Right lobe of liver (tissue), 6 donors: ENCODE results near the gene MYLK4. TPM values are rescaled to one million over a fixed set of nuclear protein-coding genes. Genes with fewer than 3 reads are reported as not detected.
A peak's percentile ranks its signal among the peaks of the same experiment; 100 is the strongest.

Experiments used
- ATAC-seq, 4 donors: fragments of 200-7000 bp; cut with Tn5 transposase; one replicate each; pipeline ENCODE4 v1.9.1; 2020; ENCODE audit warnings: mild to moderate bottlenecking in 4 of 4, moderate library complexity in 4 of 4
- DNase-seq, 3 donors: peaks; one replicate each; pipeline ENCODE4 v3.0.0-alpha.2; 2020
- H3K27ac ChIP-seq, 3 donors: fragments of 200-600 bp; one replicate each; pipeline ENCODE4 v1.8.0; 2022
- H3K27me3 ChIP-seq, 2 donors: fragments of 200-600 bp; one replicate each; pipeline ENCODE4 v1.8.0; 2022
- H3K36me3 ChIP-seq, 4 donors: fragments of 200-600 bp; sonication (generic) in 1 of 4; one replicate each; pipeline versions ENCODE4 v1.5.1 to v1.8.0; 2017 to 2022; ENCODE audit warnings: control low read depth in 1 of 4
- H3K4me1 ChIP-seq, 4 donors: fragments of 200-600 bp; sonication (generic) in 1 of 4; one replicate each; pipeline versions ENCODE4 v1.5.1 to v1.8.0; 2017 to 2022; ENCODE audit warnings: control low read depth in 1 of 4
- H3K4me3 ChIP-seq, 3 donors: fragments of 200-600 bp; one replicate each; pipeline ENCODE4 v1.8.0; 2022
- H3K9me3 ChIP-seq, 4 donors: fragments of 200-600 bp; sonication (generic) in 1 of 4; one replicate each; pipeline versions ENCODE4 v1.5.1 to v1.8.0; 2017 to 2022; ENCODE audit warnings: control low read depth in 1 of 4
- CTCF ChIP-seq, 4 donors: fragments of 200-600 bp in 3 of 4; fragments of 450-650 bp in 1 of 4; IDR thresholded peaks; one replicate each; pipeline versions ENCODE4 v1.5.1 to v1.8.0; 2016 to 2022; ENCODE audit warnings: antibody characterized with exemption in 4 of 4, mild to moderate bottlenecking in 2 of 4
- POLR2A ChIP-seq: fragments of 450-650 bp; IDR thresholded peaks from one replicate; pipeline ENCODE4 v1.6.1; 2017; ENCODE audit warnings: antibody characterized with exemption, mild to moderate bottlenecking
- WGBS: methylation state at CpG from one replicate; pipeline ENCODE4 v1.1.6; 2018; ENCODE audit warnings: low coverage, low lambda C conversion rate; ENCODE audit not compliant: insufficient coverage; ENCODE audit errors: missing lambda C conversion rate; 5-methylcytosine and 5-hydroxymethylcytosine counted together
- intact Hi-C, 2 donors: fragments of 100-400 bp; cut with DNase I; formaldehyde crosslinking; loops; one replicate each; pipeline versions ENCODE4 v1.11.2 to v1.14.1; 2022
- total RNA-seq, 6 experiments: library from RNA; depleted of rRNA in 2 of 6; stranded (reverse); fragments of >200 nt in 2 of 6; fragmentation: NEBNext Ultra II Directional in 3 of 6; extraction: Animal tissue kit (Norgen Biotek cat#: 25700) in 3 of 6; gene quantifications; one replicate each; pipeline versions ENCODE4 v1.1.0 to v1.2.4, GENCODE V29; 2016 to 2023
- donor health status: DM: no; HTN: yes; CAD: no.
- donor health status: DM: no; HTN: no; CAD: no.
- donor health status: DM: no; HTN: no; CAD: no.
- donor health status: DM: no; HTN: yes; CAD: no.
- donor health status: DM: no; HTN: yes; CAD: no.

The MYLK4 gene
- total RNA-seq, 6 experiments from 2014 or later = 0.22 to 0.46 (median 0.27) TPM; not detected in 1

GRCh38 chr6:2743280-2744208 lies 7.2 kb downstream of the MYLK4 start:
- intact Hi-C loops = no loop called here
- Histone ChIP-seq H3K4me3 (peak overlapping the region in 2 of 3 donors; percentile 7 to 12), H3K27me3 (no peaks in the 10 kb centered on the region), H3K4me1 (peaks cover 0 to 14% (median 2%) of the 10 kb centered on the region in 4 donors), H3K27ac (no peak overlapping the region), H3K36me3 (no peaks in the 10 kb centered on the region), H3K9me3 (no peaks in the 10 kb centered on the region)
- no peak for TF ChIP-seq CTCF (IDR thresholded peaks at IDR 0.05)
- no peak for TF ChIP-seq POLR2A
- DNase-seq = peak in 1 of 3 donors; percentile 63
- WGBS = 26% methylated on average over 12 of the region's 17 CpGs
- peak; percentile 72 to 88 (median 82) for ATAC-seq

- intact Hi-C loops = no loop called here
- Histone ChIP-seq H3K4me3 (no peak overlapping the region), H3K36me3 (no peaks in the 10 kb centered on the region), H3K4me1 (peaks cover 0 to 14% (median 2%) of the 10 kb centered on the region in 4 donors), H3K27ac (no peak overlapping the region), H3K9me3 (no peaks in the 10 kb centered on the region), H3K27me3 (no peaks in the 10 kb centered on the region)
- TF ChIP-seq POLR2A (no peak), CTCF (IDR thresholded peaks at IDR 0.05) (no peak)
- 87% methylated on average over 2 of the region's 2 CpGs for WGBS
- no peak for ATAC-seq
- no peak for DNase-seq
These were observed 9.0 kb downstream of the MYLK4 start for GRCh38 chr6:2741756-2742155.

- Histone ChIP-seq H3K4me1 (peaks cover 0 to 14% (median 2%) of the 10 kb centered on the region in 4 donors), H3K27ac (no peak overlapping the region), H3K4me3 (no peak overlapping the region), H3K27me3 (no peaks in the 10 kb centered on the region), H3K9me3 (no peaks in the 10 kb centered on the region), H3K36me3 (no peaks in the 10 kb centered on the region)
- ATAC-seq (no peak), DNase-seq (no peak)
- TF ChIP-seq POLR2A = no peak
- no peak for TF ChIP-seq CTCF (IDR thresholded peaks at IDR 0.05)
- 73% methylated on average over 5 of the region's 5 CpGs for WGBS
- intact Hi-C loops = no loop called here
These were observed 10.1 kb downstream of the MYLK4 start for GRCh38 chr6:2740581-2740980.

- DNase-seq (no peak), ATAC-seq (no peak)
- peaks cover 0 to 11% (median 2%) of the 10 kb centered on the region in 4 donors for H3K4me1 ChIP-seq
- H3K4me3 ChIP-seq = no peak overlapping the region
- TF ChIP-seq POLR2A (no peak), CTCF (IDR thresholded peaks at IDR 0.05) (no peak)
- WGBS = 81% methylated on average over 3 of the region's 4 CpGs
- H3K36me3 ChIP-seq = no peaks in the 10 kb centered on the region
- H3K27me3 ChIP-seq = no peaks in the 10 kb centered on the region
- H3K9me3 ChIP-seq = no peaks in the 10 kb centered on the region
- intact Hi-C loops = no loop called here
- H3K27ac ChIP-seq = no peak overlapping the region
These were observed 11.4 kb downstream of the MYLK4 start for GRCh38 chr6:2739335-2739734.
